Brain microvascular endothelial cell (primary cell): Measurements from ENCODE around the gene ADAMTSL3.

Experiments used
- DNase-seq: peaks from one replicate; pipeline ENCODE4 v3.0.0-alpha.2; 2020
- H3K27ac ChIP-seq: fragments of 250-450 bp; sonication (Bioruptor Pico); 2 replicates; pipeline ENCODE4 v1.5.1; 2020; ENCODE audit warnings: mild to moderate bottlenecking, moderate library complexity
- H3K27me3 ChIP-seq: fragments of 250-450 bp; sonication (Bioruptor Pico); replicated peaks from 2 replicates; pipeline ENCODE4 v1.5.1; 2020; ENCODE audit warnings: mild to moderate bottlenecking
- H3K36me3 ChIP-seq: fragments of 250-450 bp; sonication (Bioruptor Pico); replicated peaks from 2 replicates; pipeline ENCODE4 v1.5.1; 2020; ENCODE audit warnings: mild to moderate bottlenecking
- H3K4me3 ChIP-seq: 2 replicates; pipeline ENCODE4 v1.5.1; 2011; ENCODE audit warnings: low read depth, mild to moderate bottlenecking, control low read depth, low read length, moderate library complexity
- in situ Hi-C: cut with HindIII; loops from 2 replicates; pipeline ENCODE4 v1.10.0; 2017; ENCODE audit warnings: low sequenced_read_pairs, low pct_ligation_motif_present
- TF ChIP-seq, protein P1 (sequence below): IDR thresholded peaks from 2 replicates; pipeline ENCODE4 v1.5.1; 2011; ENCODE audit warnings: low read depth, mild to moderate bottlenecking, moderate library complexity, low read length, control low read depth, inconsistent platforms; ENCODE audit errors: missing control alignments

Gene ADAMTSL3

DNA sequence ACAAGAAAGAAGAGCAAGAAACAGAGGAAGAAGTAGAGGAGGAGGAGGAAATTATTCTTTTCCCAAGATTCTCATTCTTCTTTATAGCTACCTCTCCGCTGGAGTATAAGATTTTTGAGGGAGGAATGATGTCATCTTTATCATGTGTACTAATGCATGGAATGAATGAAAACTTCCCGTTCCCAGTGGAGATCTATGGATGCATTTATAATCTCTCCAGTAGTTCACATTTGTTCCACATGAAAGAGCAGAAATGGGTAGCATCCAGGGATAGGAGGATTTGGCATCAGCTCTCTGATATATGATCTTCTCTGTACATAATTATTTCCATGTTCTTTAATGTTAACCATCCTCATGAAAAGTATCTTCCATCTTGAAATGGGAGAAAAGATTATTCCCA lies 244.4 kb downstream of the ADAMTSL3 start:
- no peak overlapping the region for H3K27ac ChIP-seq
- in situ Hi-C loops, result no loop called here
- TF ChIP-seq, protein P1, sequence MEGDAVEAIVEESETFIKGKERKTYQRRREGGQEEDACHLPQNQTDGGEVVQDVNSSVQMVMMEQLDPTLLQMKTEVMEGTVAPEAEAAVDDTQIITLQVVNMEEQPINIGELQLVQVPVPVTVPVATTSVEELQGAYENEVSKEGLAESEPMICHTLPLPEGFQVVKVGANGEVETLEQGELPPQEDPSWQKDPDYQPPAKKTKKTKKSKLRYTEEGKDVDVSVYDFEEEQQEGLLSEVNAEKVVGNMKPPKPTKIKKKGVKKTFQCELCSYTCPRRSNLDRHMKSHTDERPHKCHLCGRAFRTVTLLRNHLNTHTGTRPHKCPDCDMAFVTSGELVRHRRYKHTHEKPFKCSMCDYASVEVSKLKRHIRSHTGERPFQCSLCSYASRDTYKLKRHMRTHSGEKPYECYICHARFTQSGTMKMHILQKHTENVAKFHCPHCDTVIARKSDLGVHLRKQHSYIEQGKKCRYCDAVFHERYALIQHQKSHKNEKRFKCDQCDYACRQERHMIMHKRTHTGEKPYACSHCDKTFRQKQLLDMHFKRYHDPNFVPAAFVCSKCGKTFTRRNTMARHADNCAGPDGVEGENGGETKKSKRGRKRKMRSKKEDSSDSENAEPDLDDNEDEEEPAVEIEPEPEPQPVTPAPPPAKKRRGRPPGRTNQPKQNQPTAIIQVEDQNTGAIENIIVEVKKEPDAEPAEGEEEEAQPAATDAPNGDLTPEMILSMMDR, result no peak

DNA sequence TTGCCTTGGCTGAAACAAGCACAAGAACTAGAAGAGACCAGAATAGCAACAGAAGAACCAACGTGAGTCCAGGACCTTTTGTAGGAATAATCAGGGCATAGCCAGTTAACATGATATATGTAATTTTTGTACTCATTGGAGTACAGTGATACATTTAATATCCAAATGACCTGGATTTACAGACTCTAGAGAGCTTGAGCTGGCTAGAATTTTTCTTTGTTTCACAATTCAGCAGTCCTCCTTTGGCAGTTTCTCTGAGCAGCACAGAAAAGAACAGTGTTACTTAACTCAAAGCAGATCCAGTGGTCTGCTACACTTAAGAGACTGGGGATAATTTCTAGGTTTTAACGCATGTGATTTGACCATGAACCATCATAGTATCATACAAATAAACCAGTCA lies 245.7 kb downstream of the ADAMTSL3 start:
- no peaks in the 10 kb centered on the region for H3K36me3 ChIP-seq
- H3K27me3 ChIP-seq, result no peaks in the 10 kb centered on the region
- H3K4me3 ChIP-seq, result no peak overlapping the region
- DNase-seq, result no peak
- H3K27ac ChIP-seq, result no peak overlapping the region
- TF ChIP-seq, protein P1, result no peak
- in situ Hi-C loops, result no loop called here

More for the DNA sequence above, 244.4 kb downstream of the ADAMTSL3 start:
- Histone ChIP-seq H3K27me3 (no peaks in the 10 kb centered on the region), H3K4me3 (no peak overlapping the region), H3K36me3 (no peaks in the 10 kb centered on the region)
- DNase-seq, result no peak

GRCh38 chr15:83904107-83905040 lies 250.5 kb downstream of the ADAMTSL3 start:
- Histone ChIP-seq H3K4me3 (no peak overlapping the region), H3K36me3 (no peaks in the 10 kb centered on the region), H3K27ac (no peak overlapping the region), H3K27me3 (no peaks in the 10 kb centered on the region)
- TF ChIP-seq, protein P1, result no peak
- DNase-seq, result no peak
- in situ Hi-C loops, result no loop called here

DNA sequence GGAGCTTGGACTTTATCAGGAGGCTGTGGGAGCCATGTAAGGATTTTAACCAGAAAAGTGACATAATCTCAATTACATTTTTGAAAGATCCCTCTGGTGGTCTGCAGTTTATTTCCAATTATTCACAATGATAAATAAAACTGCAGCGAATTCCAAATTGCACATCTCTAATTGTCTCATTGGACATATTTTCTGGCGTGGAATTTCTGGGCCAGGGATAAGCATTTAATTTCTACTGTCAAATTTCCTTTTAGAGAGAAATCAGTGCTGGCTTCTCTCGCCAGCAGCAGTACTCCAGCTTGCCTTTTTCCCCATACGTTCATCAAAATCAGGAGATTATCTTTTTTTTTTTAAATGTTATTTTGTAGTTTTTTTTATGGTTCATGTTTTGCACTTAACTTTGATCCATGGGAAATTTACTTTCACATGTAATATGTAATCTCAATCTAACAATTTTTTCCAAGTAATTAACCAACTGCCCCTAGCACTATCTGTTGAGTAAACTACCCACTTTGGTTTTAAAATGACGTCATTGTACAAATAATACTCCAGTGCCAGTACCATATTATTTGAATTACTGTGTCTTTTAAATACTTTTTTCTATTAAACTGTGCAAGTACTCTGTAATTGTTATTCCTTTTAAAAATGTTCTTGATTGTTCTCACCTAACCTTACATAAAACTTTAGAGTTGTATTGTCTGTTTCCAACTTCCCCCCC lies 251.8 kb downstream of the ADAMTSL3 start:
- in situ Hi-C loops, result no loop called here
- no peak for DNase-seq
- TF ChIP-seq, protein P1, result no peak
- no peaks in the 10 kb centered on the region for H3K27me3 ChIP-seq
- H3K36me3 ChIP-seq, result no peaks in the 10 kb centered on the region
- no peak overlapping the region for H3K27ac ChIP-seq
- no peak overlapping the region for H3K4me3 ChIP-seq

GRCh38 chr15:83911345-83911744 lies 257.4 kb downstream of the ADAMTSL3 start:
- no peaks in the 10 kb centered on the region for H3K36me3 ChIP-seq
- H3K27me3 ChIP-seq, result no peaks in the 10 kb centered on the region
- no peak overlapping the region for H3K27ac ChIP-seq
- in situ Hi-C loops, result no loop called here
- TF ChIP-seq, protein P1, result no peak
- DNase-seq, result no peak
- no peak overlapping the region for H3K4me3 ChIP-seq
